HepG2 (cell line): ENCODE data around the gene CTNNA3. TPM values are rescaled to one million over a fixed set of nuclear protein-coding genes. Genes with fewer than 3 reads are reported as not detected.

ENCODE experiments used
- ATAC-seq: fragments of 200-7000 bp; cut with Tn5 transposase; 3 replicates; pipeline ENCODE4 v1.9.1; 2020; ENCODE audit warnings: mild to moderate bottlenecking, moderate library complexity
- BruUV-seq: library from RNA; stranded (reverse); fragments of 400-500 nt; replicated peaks from 2 replicates; lab custom pipeline; 2021; lab: Mats Ljungman, UMichigan
- CTCF ChIA-PET: fragments of 300-600 bp; formaldehyde crosslinking; extraction: SDS; loops from one replicate; lab custom pipeline; 2021; ENCODE audit warnings: low total read pairs, inconsistent platforms, low intra/inter-chr PET ratio; lab: Yijun Ruan, JAX
- POLR2A ChIA-PET: fragments of 350-600 bp; sonication (Branson Sonifier 250); formaldehyde crosslinking; loops from one replicate; lab custom pipeline; 2020; ENCODE audit warnings: antibody characterized with exemption, inconsistent platforms; lab: Yijun Ruan, JAX
- DNase-seq: peaks from one replicate; pipeline ENCODE4 v3.0.0-alpha.2; 2015; ENCODE audit warnings: low spot score
- FAIRE-seq: peaks from 3 replicates; lab custom pipeline; 2011; peaks lifted over from hg19 to GRCh38; lab: Jason Lieb, UNC
- H2AFZ ChIP-seq: one replicate; pipeline ENCODE4 v1.6.1; 2011; ENCODE audit warnings: low read length, inconsistent platforms
- H3K27ac ChIP-seq: fragments of 300-600 bp; 3 replicates; pipeline ENCODE4 v1.8.0; 2011; ENCODE audit warnings: mixed run types, mild to moderate bottlenecking, mixed read lengths, low read length, inconsistent platforms; ENCODE audit not compliant: insufficient read depth; ENCODE audit errors: extremely low read length
- H3K27me3 ChIP-seq, 2 experiments: fragments of 200-600 bp in 1 of 2; 2 replicates in 1 of 2; 3 replicates in 1 of 2; pipeline versions ENCODE4 v1.6.0 to v1.8.0; 2011; ENCODE audit warnings: low read length in 2 of 2, mild to moderate bottlenecking in 2 of 2, moderate library complexity in 2 of 2, inconsistent platforms in 1 of 2; ENCODE audit not compliant: insufficient read depth in 2 of 2, control insufficient read depth in 1 of 2
- H3K36me3 ChIP-seq, 2 experiments: fragments of 200-600 bp in 1 of 2; replicated peaks in 1 of 2; 2 replicates in 1 of 2; 3 replicates in 1 of 2; pipeline versions ENCODE4 v1.5.1 to v1.8.0; 2011; ENCODE audit warnings: low read length in 2 of 2, inconsistent platforms in 1 of 2; ENCODE audit not compliant: insufficient read depth in 2 of 2, control insufficient read depth in 1 of 2
- H3K4me1 ChIP-seq: 2 replicates; pipeline ENCODE4 v1.5.1; 2012; ENCODE audit warnings: low read length, inconsistent platforms; ENCODE audit not compliant: insufficient read depth
- H3K4me2 ChIP-seq: 2 replicates; pipeline ENCODE4 v1.6.0; 2011; ENCODE audit warnings: low read depth, low read length, inconsistent platforms
- H3K4me3 ChIP-seq, 3 experiments: fragments of 200-600 bp in 1 of 3; sonication (generic), shearing (Covaris generic) in 1 of 3; replicated peaks in 1 of 3; 2 replicates each; pipeline ENCODE4 v1.5.1; 2011 to 2016; ENCODE audit warnings: low read length in 3 of 3, inconsistent platforms in 2 of 3, low read depth in 2 of 3, mild to moderate bottlenecking in 2 of 3, control low read depth in 1 of 3, mixed read lengths in 1 of 3; ENCODE audit not compliant: insufficient read depth in 1 of 3
- H3K79me2 ChIP-seq: one replicate; pipeline ENCODE4 v1.6.1; 2011; ENCODE audit warnings: low read length, inconsistent platforms; ENCODE audit not compliant: insufficient read depth
- H3K9ac ChIP-seq: 2 replicates; pipeline ENCODE4 v1.6.0; 2011; ENCODE audit warnings: mild to moderate bottlenecking, low read depth, low read length, inconsistent platforms; ENCODE audit not compliant: insufficient read depth
- H3K9me3 ChIP-seq: 2 replicates; pipeline ENCODE4 v1.5.1; 2012; ENCODE audit warnings: mild to moderate bottlenecking, low read length
- H4K20me1 ChIP-seq: 2 replicates; pipeline ENCODE4 v1.6.0; 2011; ENCODE audit warnings: inconsistent platforms, mild to moderate bottlenecking, low read length, moderate library complexity; ENCODE audit not compliant: insufficient read depth
- ARNT2 ChIP-seq: sonication (generic); formaldehyde crosslinking; IDR thresholded peaks from 2 replicates; pipeline ENCODE4 v1.8.0; 2022; ENCODE audit warnings: mild to moderate bottlenecking, low read depth, missing genetic modification reagents, moderate library complexity
- CHD4 ChIP-seq: fragments of 200-600 bp; sonication (generic); IDR thresholded peaks from 2 replicates; pipeline ENCODE4 v1.7.0; 2017; ENCODE audit warnings: mild to moderate bottlenecking, low read length, borderline replicate concordance
- E2F2 ChIP-seq: sonication (generic); formaldehyde crosslinking; IDR thresholded peaks from 2 replicates; pipeline ENCODE4 v1.4.0; 2020; ENCODE audit warnings: missing genetic modification reagents, borderline replicate concordance
- HDAC1 ChIP-seq: sonication (generic); formaldehyde crosslinking; IDR thresholded peaks from 2 replicates; pipeline ENCODE4 v1.5.1; 2020; ENCODE audit warnings: mild to moderate bottlenecking, missing genetic modification reagents
- MAFF ChIP-seq: IDR thresholded peaks from 2 replicates; pipeline ENCODE4 v1.6.1; 2011; ENCODE audit warnings: low read depth, low read length, improper control_type of control experiment
- MAFK ChIP-seq, 2 experiments: IDR thresholded peaks in 1 of 2; conservative IDR thresholded peaks in 1 of 2; 2 replicates each; pipeline ENCODE4 v1.6.1; 2011; ENCODE audit warnings: improper control_type of control experiment in 2 of 2, low read length in 2 of 2
- MATR3 ChIP-seq: sonication (generic); formaldehyde crosslinking; IDR thresholded peaks from 2 replicates; pipeline ENCODE4 v1.4.0; 2020; ENCODE audit warnings: missing genetic modification reagents
- RNF219 ChIP-seq: sonication (generic); formaldehyde crosslinking; IDR thresholded peaks from 2 replicates; pipeline ENCODE4 v1.5.0; 2020; ENCODE audit warnings: mild to moderate bottlenecking, missing genetic modification reagents
- in situ Hi-C: cut with HindIII; loops from 2 replicates; pipeline ENCODE4 v1.10.0; 2017; ENCODE audit warnings: low pct_unique_long_range_greater_than_20kb; ENCODE audit not compliant: extremely low pct_ligation_motif_present
- intact Hi-C: fragments of 100-400 bp; cut with micrococcal nuclease; formaldehyde crosslinking; loops from one replicate; pipeline ENCODE4 v1.10.0; 2022; ENCODE audit not compliant: unreplicated experiment
- polyA plus RNA-seq, 8 experiments: library from polyadenylated mRNA; depleted of rRNA in 3 of 8; stranded (reverse) in 7 of 8; unstranded in 1 of 8; fragments of >200 nt; fragmentation: Illumina TruSeq in 4 of 8; extraction: Trizol in 4 of 8; gene quantifications; 2 replicates each; pipeline versions ENCODE4 v1.2.1 to v1.2.3, GENCODE V29; 2011 to 2016; ENCODE audit warnings: low read depth in 4 of 8, missing spikeins in 1 of 8, mixed read lengths in 1 of 8; ENCODE audit not compliant: insufficient read depth in 1 of 8
- total RNA-seq, 5 experiments: library from RNA; depleted of rRNA; stranded (reverse); fragments of >200 nt; fragmentation: Illumina TruSeq; extraction: Trizol; gene quantifications; 2 replicates each; pipeline ENCODE4 v1.2.3, GENCODE V29; 2016; ENCODE audit warnings: low read depth in 1 of 5

Gene CTNNA3
- total and polyA plus RNA-seq, 2 of the 13 experiments (the other 11 are each of a cell fraction or from before 2014, with no cell fraction given) = not detected

GRCh38 chr10:66291133-66291532 lies 1404.9 kb downstream of the CTNNA3 start (continued):
- TF ChIP-seq CHD4 (no peak), HDAC1 (CRISPR knock-in tag) (no peak), MATR3 (CRISPR knock-in tag) (no peak), RNF219 (CRISPR knock-in tag) (no peak)

GRCh38 chr10:66284621-66285020 lies 1411.4 kb downstream of the CTNNA3 start:
- ChIA-PET CTCF (no interaction called here), POLR2A (no interaction called here)
- H3K79me2 ChIP-seq = no peaks in the 10 kb centered on the region
- H3K9ac ChIP-seq = no peak overlapping the region
- H3K27me3 ChIP-seq = no peaks in the 10 kb centered on the region
- no peak overlapping the region for H3K4me2 ChIP-seq
- intact Hi-C loops (no loop called here), in situ Hi-C loops (no loop called here)
- TF ChIP-seq ARNT2 = no peak
- TF ChIP-seq E2F2 = no peak
- peak; percentile 89 to 96 for TF ChIP-seq MAFK (conservative IDR thresholded peaks at IDR 0.05 in 1 of 2, IDR thresholded peaks at IDR 0.05 in 1 of 2; ENCODE audit: low read length in 2 of 2)
- TF ChIP-seq MAFF = peak; percentile 93
- no peak overlapping the region for H2AFZ ChIP-seq
- no peaks in the 10 kb centered on the region for H4K20me1 ChIP-seq
- peak overlapping the region; percentile 33 for H3K27ac ChIP-seq
- FAIRE-seq (no peak), ATAC-seq (no peak), DNase-seq (no peak)
- no peaks in the 10 kb centered on the region for H3K9me3 ChIP-seq
- H3K4me3 ChIP-seq = peak overlapping the region in 1 of 3 experiments; percentile 18; a peak in 1 of 6 replicates
- no peaks in the 10 kb centered on the region for H3K36me3 ChIP-seq
- peaks cover 21% of the 10 kb centered on the region for H3K4me1 ChIP-seq
- no TSS peak for BruUV-seq
